Lower lobe of right lung (tissue), 2 donors: Measurements from ENCODE around the gene FMNL3. TPM values are rescaled to one million over a fixed set of nuclear protein-coding genes. Genes with fewer than 3 reads are reported as not detected.

ENCODE experiments used
- ATAC-seq, 2 donors: fragments of 200-7000 bp; cut with Tn5 transposase; one replicate each; pipeline ENCODE4 v1.9.1; 2020 to 2022; ENCODE audit warnings: mild to moderate bottlenecking in 2 of 2, moderate library complexity in 2 of 2
- DNase-seq: peaks from one replicate; pipeline ENCODE4 v3.0.0-alpha.2; 2020
- H3K27ac ChIP-seq: fragments of 200-600 bp; one replicate; pipeline ENCODE4 v1.8.0; 2022
- H3K27me3 ChIP-seq: fragments of 200-600 bp; one replicate; pipeline ENCODE4 v1.8.0; 2022; ENCODE audit warnings: low read depth
- H3K36me3 ChIP-seq: fragments of 200-600 bp; one replicate; pipeline ENCODE4 v1.8.0; 2022; ENCODE audit warnings: mild to moderate bottlenecking
- H3K4me1 ChIP-seq: fragments of 200-600 bp; one replicate; pipeline ENCODE4 v1.8.0; 2022
- H3K4me3 ChIP-seq: fragments of 200-600 bp; one replicate; pipeline ENCODE4 v1.8.0; 2022; ENCODE audit warnings: mild to moderate bottlenecking
- H3K9me3 ChIP-seq: fragments of 200-600 bp; one replicate; pipeline ENCODE4 v1.8.0; 2022
- CTCF ChIP-seq: fragments of 200-600 bp; IDR thresholded peaks from one replicate; pipeline ENCODE4 v1.8.0; 2022; ENCODE audit warnings: antibody characterized with exemption, mild to moderate bottlenecking
- intact Hi-C: fragments of 100-400 bp; cut with DNase I; formaldehyde crosslinking; loops from one replicate; pipeline ENCODE4 v1.11.0; 2022
- total RNA-seq: library from RNA; stranded (reverse); fragmentation: NEBNext Ultra II Directional; extraction: Animal tissue kit (Norgen Biotek cat#: 25700); gene quantifications from one replicate; pipeline ENCODE4 v1.2.1, GENCODE V29; 2021
- donor health status: DM: no; HTN: yes; CAD: no; lungs with severe emphysema.

FMNL3 gene
- total RNA-seq, 1 donor from 2014 or later = 36.1 TPM

- intact Hi-C loops = no loop called here
- no peak overlapping the region for H3K4me3 ChIP-seq
- H3K27me3 ChIP-seq = no peaks in the 10 kb centered on the region
- H3K9me3 ChIP-seq = no peaks in the 10 kb centered on the region
- peaks cover 38% of the 10 kb centered on the region for H3K4me1 ChIP-seq
- TF ChIP-seq CTCF = no peak
- DNase-seq (no peak), ATAC-seq (no peak)
- no peak overlapping the region for H3K27ac ChIP-seq
- H3K36me3 ChIP-seq = peaks cover 59% of the 10 kb centered on the region
Observed at GRCh38 chr12:49658276-49658675, 48.9 kb downstream of the FMNL3 start.

- H3K36me3 ChIP-seq = peaks cover 83% of the 10 kb centered on the region
- no peak overlapping the region for H3K4me3 ChIP-seq
- peak overlapping the region; percentile 49 for H3K27ac ChIP-seq
- intact Hi-C loops = no loop called here
- no peaks in the 10 kb centered on the region for H3K9me3 ChIP-seq
- TF ChIP-seq CTCF = no peak
- DNase-seq (no peak), ATAC-seq (peak in 1 of 2 donors; percentile 6)
- H3K4me1 ChIP-seq = peaks cover 12% of the 10 kb centered on the region
- H3K27me3 ChIP-seq = no peaks in the 10 kb centered on the region
Observed at GRCh38 chr12:49655595-49656236, 51.5 kb downstream of the FMNL3 start.

- no peak for TF ChIP-seq CTCF
- peaks cover 88% of the 10 kb centered on the region for H3K36me3 ChIP-seq
- intact Hi-C loops = no loop called here
- H3K4me3 ChIP-seq = no peak overlapping the region
- no peaks in the 10 kb centered on the region for H3K9me3 ChIP-seq
- no peaks in the 10 kb centered on the region for H3K27me3 ChIP-seq
- peak overlapping the region; percentile 0 for H3K27ac ChIP-seq
- peaks cover 9% of the 10 kb centered on the region for H3K4me1 ChIP-seq
- DNase-seq (no peak), ATAC-seq (no peak)
Observed at GRCh38 chr12:49654715-49655114, 52.5 kb downstream of the FMNL3 start.

GRCh38 chr12:49652921-49653520, 54.2 kb downstream of the FMNL3 start:
- Histone ChIP-seq H3K27me3 (no peaks in the 10 kb centered on the region), H3K4me1 (peaks cover 26% of the 10 kb centered on the region), H3K27ac (no peak overlapping the region), H3K4me3 (no peak overlapping the region), H3K36me3 (peaks cover 94% of the 10 kb centered on the region), H3K9me3 (no peaks in the 10 kb centered on the region)
- intact Hi-C loops = no loop called here
- ATAC-seq (no peak), DNase-seq (no peak)
- no peak for TF ChIP-seq CTCF

- ATAC-seq (no peak), DNase-seq (no peak)
- H3K9me3 ChIP-seq = no peaks in the 10 kb centered on the region
- H3K27me3 ChIP-seq = no peaks in the 10 kb centered on the region
- intact Hi-C loops = no loop called here
- TF ChIP-seq CTCF = no peak
- peaks cover 94% of the 10 kb centered on the region for H3K36me3 ChIP-seq
- H3K4me1 ChIP-seq = peaks cover 38% of the 10 kb centered on the region
- no peak overlapping the region for H3K4me3 ChIP-seq
- no peak overlapping the region for H3K27ac ChIP-seq
Observed at GRCh38 chr12:49651855-49652254, 55.4 kb downstream of the FMNL3 start.
